HG03097 (cell line): ENCODE measurements around the gene PRDM5.
A peak's percentile ranks its signal among the peaks of the same experiment; 100 is the strongest.

Experiments
- ATAC-seq: cut with Tn5 transposase; IDR thresholded peaks from one replicate; pipeline ENCODE4 v1.9.1; 2021; ENCODE audit not compliant: unreplicated experiment, low FRiP score

Gene PRDM5

DNA sequence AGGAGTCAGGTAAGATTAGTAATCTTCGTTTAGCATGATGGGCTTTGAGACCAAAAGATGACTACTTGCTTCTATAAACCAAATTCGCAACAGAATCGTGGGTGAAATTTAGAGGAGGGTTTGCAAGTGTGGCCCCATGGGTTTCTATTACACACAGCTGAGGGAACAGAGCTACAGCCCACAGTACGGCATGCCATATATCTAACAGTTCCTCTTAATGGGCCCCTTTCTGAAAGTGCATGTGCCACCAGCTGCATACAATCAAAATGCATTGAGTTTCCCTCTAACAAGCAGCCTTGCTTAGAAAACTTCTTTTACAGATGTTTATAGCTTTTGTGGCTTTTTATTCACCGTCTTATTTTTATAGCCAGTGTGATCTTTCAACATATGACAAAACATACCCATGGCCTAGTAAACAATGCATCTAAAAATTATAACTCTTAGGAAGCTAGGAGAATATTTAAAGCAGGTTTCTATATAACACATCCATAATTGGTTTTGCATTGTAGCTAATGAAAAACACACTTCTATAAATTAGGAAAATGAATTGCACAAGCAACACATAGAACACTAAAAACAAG is 202.1 kb downstream of the PRDM5 start:
- ATAC-seq: no peak

DNA sequence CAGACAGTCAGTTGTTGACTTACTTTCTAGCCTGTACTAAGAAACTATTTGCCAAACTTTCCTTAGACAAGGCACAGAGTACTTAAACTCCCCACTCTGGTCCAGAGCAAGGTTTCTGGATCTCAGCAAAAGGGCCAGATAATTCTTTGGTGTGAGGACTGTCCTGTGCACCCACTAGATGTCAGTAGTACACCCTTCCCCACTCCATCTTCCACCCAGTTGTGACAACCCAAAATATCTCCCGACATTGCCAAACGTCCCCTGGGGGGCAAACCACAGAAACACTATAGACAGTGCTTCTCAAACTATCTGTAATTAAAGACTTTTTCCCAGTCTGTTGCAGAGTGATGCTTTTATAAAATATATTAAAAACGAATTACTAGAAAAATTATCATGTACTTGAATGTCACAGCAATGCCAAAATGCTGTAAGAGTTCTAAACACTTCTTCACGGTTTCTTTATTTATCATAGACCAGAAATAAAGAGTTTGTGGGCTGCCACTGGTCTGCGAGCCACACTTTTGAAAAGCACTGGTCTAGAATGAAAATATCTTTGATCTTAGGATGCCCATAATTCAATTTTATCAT is 203.5 kb downstream of the PRDM5 start:
- peak; percentile 66 for ATAC-seq

DNA sequence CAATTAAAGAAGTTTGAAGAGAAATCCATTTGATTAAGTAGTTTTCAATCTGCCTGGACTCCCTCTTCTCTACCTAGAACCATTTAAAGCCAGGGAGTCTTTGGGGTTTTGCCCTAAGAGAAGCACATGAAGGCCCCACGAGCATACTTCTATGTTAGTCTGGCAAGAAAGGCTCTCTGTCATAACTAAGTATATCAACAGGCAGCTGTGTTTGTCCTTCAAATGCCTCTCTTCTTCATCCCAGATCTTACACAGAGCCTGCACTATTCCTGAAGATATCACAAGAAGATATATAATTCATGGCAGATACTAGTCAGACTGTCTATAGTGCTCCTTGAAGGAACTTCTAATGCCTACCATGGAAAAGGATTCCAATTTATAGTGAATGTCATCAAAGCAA is 206.2 kb downstream of the PRDM5 start:
- no peak for ATAC-seq

DNA sequence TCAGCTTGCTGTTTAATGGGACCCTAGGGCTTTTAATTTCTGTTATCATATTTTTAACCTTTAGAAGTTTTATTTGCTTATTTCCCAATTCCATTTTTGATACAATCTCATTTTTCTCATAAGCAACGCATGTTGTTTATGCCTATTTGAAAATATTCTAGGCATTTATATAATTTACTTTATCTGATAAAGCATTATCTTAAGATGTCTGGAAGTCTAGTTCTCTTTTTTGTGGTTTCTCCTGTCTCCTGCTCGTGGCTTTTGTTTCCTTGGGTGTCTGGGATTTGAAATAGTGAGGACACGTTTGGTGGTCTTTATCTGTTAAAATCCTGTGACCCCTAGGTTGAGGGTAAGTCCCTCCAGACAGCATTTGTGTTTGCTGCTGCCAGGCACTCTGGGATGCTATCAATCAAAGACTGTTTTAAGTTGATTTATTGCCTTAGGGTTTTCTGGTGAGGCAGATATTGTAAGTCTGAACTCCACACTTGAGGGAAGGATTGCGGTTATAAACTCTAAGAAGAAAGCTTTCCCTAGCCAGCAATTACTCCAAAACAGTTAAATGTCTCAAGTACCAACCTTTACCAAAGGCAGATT is 208.0 kb downstream of the PRDM5 start:
- ATAC-seq: no peak

DNA sequence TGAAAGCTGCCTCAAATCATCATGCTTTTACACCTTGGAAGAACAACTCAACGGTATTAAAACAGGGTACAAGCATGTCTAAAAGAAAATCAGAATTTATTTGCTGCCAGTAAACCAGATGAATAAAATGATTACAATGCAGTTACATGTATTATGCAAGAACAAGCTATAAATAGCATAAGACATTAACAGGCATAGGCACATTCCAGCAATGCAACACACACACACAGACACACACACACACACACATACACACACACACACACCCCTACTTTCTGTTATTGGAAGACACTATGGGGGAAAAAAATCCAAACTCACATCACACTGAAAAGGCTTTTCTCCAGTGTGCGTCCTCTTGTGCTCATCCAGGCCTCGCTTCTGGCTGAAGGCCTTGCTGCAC is 212.5 kb downstream of the PRDM5 start:
- ATAC-seq: no peak

DNA sequence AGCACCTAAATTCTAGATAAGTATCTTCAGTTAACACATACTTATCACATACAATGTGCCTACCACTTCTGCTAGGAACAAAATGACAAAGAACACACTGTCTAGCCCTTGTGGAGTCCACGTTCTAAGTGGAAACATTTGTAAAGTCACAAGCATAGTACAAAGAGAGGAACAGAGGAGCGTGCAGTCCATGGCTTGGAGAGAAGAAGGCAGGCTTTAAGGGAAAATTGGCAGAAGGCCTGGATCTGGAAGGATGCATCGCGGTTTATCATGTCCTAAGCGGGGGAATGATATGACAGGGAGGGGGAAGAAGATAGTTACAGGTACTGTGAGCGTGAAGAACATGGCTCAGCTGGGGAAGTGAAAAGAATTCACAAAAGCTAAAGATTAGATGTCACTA is 218.0 kb downstream of the PRDM5 start:
- no peak for ATAC-seq

DNA sequence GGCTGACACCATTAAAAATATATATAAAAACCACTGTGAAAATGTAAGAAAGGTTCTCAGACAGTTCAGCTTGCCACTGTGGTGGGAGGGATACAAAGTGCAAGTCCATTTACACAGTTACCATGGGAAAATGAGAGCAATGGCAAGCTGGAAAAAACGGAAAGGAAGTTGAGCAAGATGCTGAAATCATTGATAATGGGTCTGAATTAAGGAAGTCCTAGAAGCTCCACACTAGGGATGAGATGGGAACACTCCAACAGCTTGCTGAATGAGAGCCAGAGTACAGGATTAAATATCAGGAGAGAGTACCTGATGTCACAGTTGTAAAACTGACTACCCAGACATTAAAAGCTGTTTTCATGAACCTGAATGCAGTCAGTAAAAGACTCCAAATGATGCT is 218.6 kb downstream of the PRDM5 start:
- no peak for ATAC-seq

DNA sequence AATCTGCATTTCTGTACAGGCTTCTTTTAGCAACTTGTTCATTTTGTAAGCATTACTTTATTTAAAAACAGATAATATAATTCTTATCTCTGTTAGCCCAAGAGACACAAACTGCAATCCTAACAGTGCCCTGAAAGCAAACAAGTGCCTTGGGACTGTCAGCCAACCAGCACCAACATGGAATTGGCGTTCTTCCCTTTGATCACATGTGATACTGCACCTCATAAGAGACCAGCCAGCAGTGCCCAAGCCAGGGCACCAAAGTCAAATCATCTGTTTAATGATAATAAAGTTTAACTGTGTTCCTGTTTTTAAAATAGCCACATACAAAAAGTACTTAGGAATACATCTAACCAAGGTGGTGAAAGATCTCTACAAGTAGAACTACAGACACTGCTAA is 223.2 kb downstream of the PRDM5 start:
- ATAC-seq: no peak

DNA sequence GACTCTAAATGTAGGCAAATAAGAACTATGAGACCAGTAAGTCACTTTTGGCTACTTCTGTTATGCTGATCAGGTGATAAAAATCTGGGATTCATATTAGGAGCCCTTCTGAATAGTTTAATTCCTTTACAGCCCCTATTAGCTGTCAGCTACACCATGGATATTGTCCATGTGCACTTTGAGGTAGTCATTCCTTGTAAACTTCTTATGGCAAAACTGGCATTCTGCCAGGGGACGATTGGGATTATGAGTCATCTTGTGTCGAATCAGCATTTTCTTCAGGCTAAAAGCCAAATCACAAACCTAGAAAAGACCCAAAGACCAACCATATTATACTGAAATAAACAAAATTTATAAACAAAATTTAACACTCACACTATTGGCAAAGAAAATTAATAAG is 227.6 kb downstream of the PRDM5 start:
- no peak for ATAC-seq

DNA sequence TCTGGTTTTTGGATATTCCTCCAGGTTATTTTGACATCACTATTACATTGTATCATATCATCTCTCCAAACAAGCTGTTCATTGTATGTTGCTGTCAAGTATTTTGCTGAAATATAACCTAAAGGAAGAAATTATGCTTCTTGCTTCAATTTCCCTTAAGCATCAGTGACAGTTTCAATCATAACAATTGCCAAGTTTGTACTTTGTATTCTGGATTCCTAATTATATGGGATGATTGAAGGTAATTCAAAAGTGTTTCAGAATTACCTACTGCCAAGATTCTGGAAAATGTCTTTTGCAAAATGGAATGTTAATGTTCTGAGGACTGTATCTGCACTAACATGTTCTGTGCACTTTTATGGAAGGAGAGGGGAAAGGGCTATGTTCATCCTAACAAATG is 228.7 kb downstream of the PRDM5 start:
- ATAC-seq: no peak

DNA sequence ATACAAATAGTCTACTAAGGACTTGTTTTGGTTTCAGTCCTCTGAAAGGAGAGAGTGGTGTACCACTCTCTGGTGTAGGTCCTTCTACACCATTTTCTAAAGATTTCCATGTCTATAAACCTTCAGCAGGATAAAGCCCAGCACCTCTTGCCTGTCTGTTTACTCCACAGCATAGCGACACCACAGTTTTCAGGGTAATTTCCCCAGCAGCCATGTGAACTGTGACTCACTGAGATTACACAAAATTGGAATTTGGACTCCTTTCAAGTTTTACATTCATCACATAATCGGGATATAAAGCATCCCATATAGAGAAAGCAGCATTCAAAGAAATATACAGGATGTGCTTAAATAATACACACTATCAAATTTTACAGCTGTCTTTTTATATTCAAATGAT is 229.6 kb downstream of the PRDM5 start:
- ATAC-seq: no peak

DNA sequence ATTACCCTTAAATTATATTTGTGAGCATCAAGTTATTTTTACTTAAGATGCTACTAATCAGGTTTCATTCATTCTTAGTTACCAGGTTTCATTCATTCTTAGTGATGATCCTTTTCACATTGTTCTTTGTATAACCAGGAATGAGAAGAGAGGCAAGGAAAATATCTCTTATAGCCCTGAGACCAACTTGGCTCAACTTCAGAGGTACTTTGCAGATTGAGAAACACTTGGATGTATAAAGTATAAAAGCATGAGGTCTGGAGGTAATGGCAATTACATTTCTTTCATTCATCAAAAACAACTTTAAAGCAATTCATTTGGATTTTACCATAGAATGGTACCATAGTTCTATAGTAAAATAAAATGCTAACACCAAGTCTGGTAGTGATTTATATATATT is 231.0 kb downstream of the PRDM5 start:
- no peak for ATAC-seq

DNA sequence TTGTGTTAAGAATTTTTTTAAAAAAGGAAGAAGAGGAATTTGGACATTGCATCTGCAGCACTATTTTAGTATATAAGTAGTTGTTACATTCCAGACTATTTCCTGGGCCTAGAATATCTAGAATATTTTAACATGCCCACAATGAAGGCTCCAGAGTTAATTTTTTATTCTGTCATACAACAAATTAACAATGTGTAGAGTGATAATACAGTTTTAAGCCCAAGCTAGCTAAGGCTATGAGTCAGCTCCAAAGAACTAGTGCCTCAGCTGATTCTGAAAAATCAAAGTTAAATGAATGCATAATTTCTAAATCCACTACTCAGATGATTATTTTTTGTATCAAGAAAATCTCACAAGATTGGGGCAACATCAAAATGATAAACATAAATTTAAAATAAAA is 231.4 kb downstream of the PRDM5 start:
- no peak for ATAC-seq

DNA sequence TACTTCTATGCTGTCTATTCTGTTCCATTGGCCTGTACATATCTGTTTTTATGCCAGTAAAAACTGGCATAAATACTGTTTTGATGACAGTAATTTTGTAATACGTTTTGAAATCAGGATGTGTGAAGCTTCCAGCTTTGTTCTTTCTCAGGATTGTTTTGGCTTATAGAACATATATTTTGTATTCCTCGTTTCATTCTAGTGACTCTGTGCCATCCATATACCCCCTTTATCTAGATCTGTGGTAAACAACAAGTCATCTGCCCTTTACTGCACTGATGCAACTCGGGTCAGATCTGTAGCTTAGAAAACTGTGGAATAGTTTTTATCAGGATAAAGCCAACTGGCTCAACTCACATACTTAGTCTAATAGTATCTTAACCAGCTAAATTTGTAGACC is 233.7 kb downstream of the PRDM5 start:
- no peak for ATAC-seq

DNA sequence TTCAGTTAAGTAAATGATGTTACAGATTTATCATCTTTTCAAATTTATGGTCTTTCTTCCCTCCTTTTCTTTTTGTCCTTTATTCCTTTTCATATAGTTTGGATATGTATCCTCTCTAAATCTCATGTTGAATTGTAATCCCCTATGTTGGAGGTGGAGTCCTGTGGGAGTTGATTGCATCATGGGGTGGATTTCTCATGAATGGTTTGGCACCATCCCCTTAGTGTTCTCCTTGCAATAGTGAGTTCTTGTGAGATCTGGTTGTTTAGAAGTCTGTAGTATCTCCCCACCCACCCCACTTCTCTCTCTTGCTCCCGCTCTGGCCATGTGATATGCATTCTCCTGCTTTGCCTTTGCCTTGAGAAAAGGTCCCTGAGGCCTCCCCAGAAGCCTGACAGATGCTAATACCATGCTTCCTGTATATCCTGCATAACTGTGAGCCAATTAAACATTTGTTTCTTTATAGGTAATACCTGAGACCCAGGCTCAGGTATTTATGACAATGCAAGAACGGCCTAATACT is 236.7 kb downstream of the PRDM5 start:
- ATAC-seq: no peak

DNA sequence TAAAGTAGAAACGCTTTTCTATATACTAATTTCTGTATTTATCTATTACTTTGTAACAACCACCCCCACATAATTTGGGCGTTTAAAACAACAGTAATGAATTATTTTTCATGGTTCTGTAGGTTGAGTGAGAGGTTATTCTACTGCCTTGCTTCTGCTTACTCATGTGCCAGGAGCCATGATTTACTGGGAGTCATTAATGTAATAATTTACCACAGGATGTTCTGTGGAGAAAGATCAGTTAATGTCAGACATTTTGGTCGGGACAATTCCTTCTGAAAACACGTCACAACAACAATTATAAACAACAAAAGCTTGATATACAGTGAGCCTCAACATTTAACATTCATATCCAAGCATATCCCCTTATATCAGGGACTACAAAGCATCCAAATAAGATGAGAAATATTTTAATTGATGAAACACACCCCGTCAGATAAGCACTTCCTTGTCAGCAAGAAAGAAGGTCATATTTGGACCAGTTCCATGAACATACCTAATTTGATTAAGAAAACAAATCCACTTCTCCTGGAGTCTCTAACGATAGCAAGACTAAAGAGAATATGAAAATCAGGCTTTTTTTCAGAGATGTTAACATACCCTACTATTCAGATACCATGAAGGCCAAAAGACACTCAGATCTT is 238.5 kb downstream of the PRDM5 start:
- ATAC-seq: no peak

DNA sequence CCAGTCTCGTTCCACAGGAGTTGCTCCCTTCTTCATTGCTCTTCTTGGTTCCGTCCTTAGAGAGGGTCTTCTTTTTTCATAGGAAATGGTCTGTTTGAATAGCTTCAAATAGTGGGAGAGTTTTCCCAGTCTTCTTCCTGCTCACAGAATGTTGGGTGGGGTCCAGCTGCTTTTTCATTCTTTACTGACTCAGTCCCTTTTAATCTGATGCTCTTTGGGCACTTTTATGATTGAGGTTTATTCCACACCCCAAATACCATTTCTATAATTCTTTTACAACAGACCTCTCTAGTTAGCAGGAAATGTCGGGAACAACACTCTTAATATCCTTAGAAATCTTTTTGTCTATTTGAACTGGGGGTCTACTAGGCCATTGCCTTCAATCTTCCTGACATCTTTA is 239.5 kb downstream of the PRDM5 start:
- ATAC-seq: no peak

DNA sequence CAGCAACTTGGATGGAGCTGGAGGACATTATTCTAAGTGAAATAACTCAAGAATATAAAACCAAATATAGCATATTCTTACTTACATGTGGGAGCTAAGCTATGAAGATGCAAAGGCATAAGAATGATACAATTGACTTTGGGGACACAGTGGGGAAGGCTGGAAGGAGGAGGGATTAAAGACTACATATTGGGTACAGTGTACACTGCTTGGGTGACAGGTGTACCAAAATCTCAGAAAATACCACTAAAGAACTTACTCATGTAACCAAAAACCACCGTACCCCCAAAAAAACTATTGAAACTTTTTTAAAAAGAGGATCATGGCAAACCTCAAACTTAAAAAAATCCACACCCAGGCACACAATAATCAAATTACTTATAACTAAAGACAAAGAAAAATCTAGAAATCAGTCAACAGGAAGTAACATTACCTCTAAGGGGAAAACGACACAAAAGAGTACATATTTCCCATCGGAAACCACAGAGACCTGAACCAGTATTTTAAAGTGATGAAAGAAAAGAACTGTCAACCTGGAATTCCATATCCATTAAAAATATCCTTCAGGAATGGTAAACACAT is 241.8 kb downstream of the PRDM5 start:
- no peak for ATAC-seq

DNA sequence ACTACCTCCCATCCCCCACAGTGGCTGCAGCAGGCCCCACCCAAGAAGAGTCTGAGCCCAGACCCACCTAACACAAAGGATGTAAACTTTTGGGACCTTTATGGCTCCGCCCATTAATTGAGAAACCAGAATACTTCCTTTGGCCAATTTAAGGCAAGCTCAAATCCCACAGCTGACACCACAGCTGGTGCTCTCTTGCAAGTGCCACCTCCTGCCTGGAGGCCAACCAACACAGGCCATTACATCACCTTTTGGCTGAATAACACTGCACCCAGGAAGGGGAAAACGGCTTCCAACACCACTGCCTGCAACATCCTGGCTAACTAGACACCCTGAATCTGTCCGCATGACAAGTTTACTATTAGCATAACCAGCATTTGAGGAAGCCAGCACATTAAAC is 248.8 kb downstream of the PRDM5 start:
- ATAC-seq: no peak

DNA sequence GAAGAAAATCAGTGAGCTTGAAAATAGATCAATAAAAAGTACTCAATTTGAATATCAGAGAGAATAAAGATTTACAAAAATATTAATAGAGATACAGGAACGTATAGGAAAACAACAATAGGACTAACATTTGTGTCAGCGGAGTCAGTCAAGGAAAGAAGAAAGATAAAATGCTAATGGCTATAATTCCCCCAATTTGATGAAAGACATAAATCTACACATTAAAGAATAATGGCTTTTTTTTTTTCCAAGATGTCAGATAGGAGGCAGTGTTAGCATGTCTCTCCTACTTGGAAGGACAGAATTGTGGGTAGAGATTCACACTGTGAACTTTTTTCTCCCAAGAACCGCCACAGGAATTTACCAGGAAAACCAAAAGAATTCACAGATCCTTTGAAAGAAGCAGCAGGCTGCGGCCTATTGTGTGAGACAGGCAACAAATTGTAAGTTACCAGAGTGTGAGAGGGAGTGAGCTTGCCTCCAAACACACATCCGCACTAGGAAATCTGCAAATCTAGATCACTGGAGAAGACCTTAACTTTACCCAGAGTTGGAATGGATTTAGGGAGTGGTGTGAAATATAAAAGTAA is 249.9 kb downstream of the PRDM5 start:
- no peak for ATAC-seq

DNA sequence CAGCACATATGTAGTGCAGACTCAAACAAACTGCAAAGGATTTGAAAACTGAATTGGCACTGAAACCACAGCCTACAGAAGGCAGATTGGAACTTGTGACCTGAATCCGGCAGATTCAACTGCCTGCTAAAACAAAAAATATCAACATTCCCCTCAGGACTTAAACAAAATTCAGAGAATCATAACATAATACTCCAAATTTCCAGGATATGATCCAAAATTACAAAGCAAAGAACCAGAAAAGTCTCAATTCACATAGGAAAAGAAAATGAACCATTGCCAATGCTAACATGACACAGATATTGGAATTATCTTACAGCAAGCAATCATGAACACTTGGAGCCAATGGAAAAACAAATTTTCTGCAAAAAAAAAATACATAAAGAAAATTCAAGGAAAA is 250.4 kb downstream of the PRDM5 start:
- ATAC-seq: no peak
